Psoas muscle (tissue), 8 donors: ENCODE results near the gene TCOF1. TPM values are rescaled to one million over a fixed set of nuclear protein-coding genes. Genes with fewer than 3 reads are reported as not detected.

Source experiments
- ATAC-seq, 4 donors: fragments of 200-7000 bp; cut with Tn5 transposase; one replicate each; pipeline ENCODE4 v1.9.1; 2020; ENCODE audit warnings: moderate library complexity in 3 of 4, mild to moderate bottlenecking in 2 of 4
- DNase-seq, 2 donors: peaks; one replicate each; pipeline ENCODE4 v3.0.0-alpha.2; 2020
- H3K27ac ChIP-seq: fragments of 200-600 bp; one replicate; pipeline ENCODE4 v1.8.0; 2022
- H3K27me3 ChIP-seq, 3 donors: fragments of 200-600 bp in 1 of 3; one replicate each; pipeline versions ENCODE4 v1.6.1 to v1.8.0; 2013 to 2022; ENCODE audit warnings: low read length in 2 of 3, mild to moderate bottlenecking in 2 of 3, moderate library complexity in 1 of 3; ENCODE audit not compliant: insufficient read depth in 3 of 3
- H3K36me3 ChIP-seq, 2 donors: fragments of 200-600 bp in 1 of 2; one replicate each; pipeline versions ENCODE4 v1.6.1 to v1.8.0; 2013 to 2022; ENCODE audit warnings: low read depth in 1 of 2, mild to moderate bottlenecking in 1 of 2, moderate library complexity in 1 of 2; ENCODE audit not compliant: insufficient read depth in 1 of 2
- H3K4me1 ChIP-seq: fragments of 200-600 bp; one replicate; pipeline ENCODE4 v1.8.0; 2022
- H3K4me3 ChIP-seq: fragments of 200-600 bp; one replicate; pipeline ENCODE4 v1.8.0; 2022; ENCODE audit warnings: mild to moderate bottlenecking
- H3K9me3 ChIP-seq: fragments of 200-600 bp; one replicate; pipeline ENCODE4 v1.8.0; 2022
- WGBS, 3 donors: extraction: QIAGEN DNeasy Blood & Tissue Kit; methylation state at CpG; one replicate each; pipeline versions ENCODE4 v1.1.6 to v1.1.7; 2013; 5-methylcytosine and 5-hydroxymethylcytosine counted together
- intact Hi-C, 2 donors: fragments of 100-400 bp; cut with DNase I; formaldehyde crosslinking; loops; one replicate each; pipeline versions ENCODE4 v1.11.0 to v1.14.2; 2022
- polyA plus RNA-seq, 3 donors: library from polyadenylated mRNA; stranded (reverse); fragments of 200-250 nt; gene quantifications; one replicate each; pipeline ENCODE4 v1.2.3, GENCODE V29; 2013
- total RNA-seq, 4 donors: library from RNA; stranded (reverse); fragmentation: NEBNext Ultra II Directional in 2 of 4; extraction: Animal tissue kit (Norgen Biotek cat#: 25700) in 2 of 4; gene quantifications; one replicate each; pipeline versions ENCODE4 v1.2.1 to v1.2.4, GENCODE V29; 2021 to 2023
- TF ChIP-seq, protein P1 (sequence below): fragments of 200-600 bp; IDR thresholded peaks from one replicate; pipeline ENCODE4 v1.8.0; 2022; ENCODE audit warnings: antibody characterized with exemption
- donor health status: healthy with polysubstance abuse.
- donor health status: DM: no; HTN: no; CAD: no; lungs with moderate emphysema.
- donor health status: Bipolar disorder and iron deficiency.
- donor health status: healthy.
- donor health status: DM: yes; HTN: yes; CAD: no.
- donor health status: DM: no; HTN: no; CAD: no.
- donor health status: DM: no; HTN: no; CAD: no.
- donor health status: DM: yes; HTN: yes; CAD: no.

TCOF1 gene
- total and polyA plus RNA-seq, 7 donors: 18.3 to 26.7 (median 24.2) TPM

- TF ChIP-seq, protein P1, sequence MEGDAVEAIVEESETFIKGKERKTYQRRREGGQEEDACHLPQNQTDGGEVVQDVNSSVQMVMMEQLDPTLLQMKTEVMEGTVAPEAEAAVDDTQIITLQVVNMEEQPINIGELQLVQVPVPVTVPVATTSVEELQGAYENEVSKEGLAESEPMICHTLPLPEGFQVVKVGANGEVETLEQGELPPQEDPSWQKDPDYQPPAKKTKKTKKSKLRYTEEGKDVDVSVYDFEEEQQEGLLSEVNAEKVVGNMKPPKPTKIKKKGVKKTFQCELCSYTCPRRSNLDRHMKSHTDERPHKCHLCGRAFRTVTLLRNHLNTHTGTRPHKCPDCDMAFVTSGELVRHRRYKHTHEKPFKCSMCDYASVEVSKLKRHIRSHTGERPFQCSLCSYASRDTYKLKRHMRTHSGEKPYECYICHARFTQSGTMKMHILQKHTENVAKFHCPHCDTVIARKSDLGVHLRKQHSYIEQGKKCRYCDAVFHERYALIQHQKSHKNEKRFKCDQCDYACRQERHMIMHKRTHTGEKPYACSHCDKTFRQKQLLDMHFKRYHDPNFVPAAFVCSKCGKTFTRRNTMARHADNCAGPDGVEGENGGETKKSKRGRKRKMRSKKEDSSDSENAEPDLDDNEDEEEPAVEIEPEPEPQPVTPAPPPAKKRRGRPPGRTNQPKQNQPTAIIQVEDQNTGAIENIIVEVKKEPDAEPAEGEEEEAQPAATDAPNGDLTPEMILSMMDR: no peak
- Histone ChIP-seq H3K4me1 (peaks cover 9% of the 10 kb centered on the region), H3K27ac (no peak overlapping the region), H3K36me3 (no peaks in the 10 kb centered on the region), H3K9me3 (no peaks in the 10 kb centered on the region), H3K27me3 (no peaks in the 10 kb centered on the region), H3K4me3 (no peak overlapping the region)
- ATAC-seq: no peak
- DNase-seq: no peak
- intact Hi-C loops: no loop called here
- 91 to 100% (median 96%) methylated on average over 1 of the region's 1 CpG for WGBS, 3 donors
These were observed 15.5 kb upstream of the TCOF1 start for GRCh38 chr5:150341989-150342388.

GRCh38 chr5:150342583-150342982 is 14.9 kb upstream of the TCOF1 start:
- ATAC-seq (no peak), DNase-seq (no peak)
- H3K27ac ChIP-seq: no peak overlapping the region
- no peaks in the 10 kb centered on the region for H3K36me3 ChIP-seq
- TF ChIP-seq, protein P1: no peak
- 95 to 96% (median 95%) methylated on average over 5 of the region's 5 CpGs for WGBS, 3 donors
- no peaks in the 10 kb centered on the region for H3K9me3 ChIP-seq
- peaks cover 9% of the 10 kb centered on the region for H3K4me1 ChIP-seq
- H3K4me3 ChIP-seq: no peak overlapping the region
- intact Hi-C loops: no loop called here
- H3K27me3 ChIP-seq: no peaks in the 10 kb centered on the region

DNA sequence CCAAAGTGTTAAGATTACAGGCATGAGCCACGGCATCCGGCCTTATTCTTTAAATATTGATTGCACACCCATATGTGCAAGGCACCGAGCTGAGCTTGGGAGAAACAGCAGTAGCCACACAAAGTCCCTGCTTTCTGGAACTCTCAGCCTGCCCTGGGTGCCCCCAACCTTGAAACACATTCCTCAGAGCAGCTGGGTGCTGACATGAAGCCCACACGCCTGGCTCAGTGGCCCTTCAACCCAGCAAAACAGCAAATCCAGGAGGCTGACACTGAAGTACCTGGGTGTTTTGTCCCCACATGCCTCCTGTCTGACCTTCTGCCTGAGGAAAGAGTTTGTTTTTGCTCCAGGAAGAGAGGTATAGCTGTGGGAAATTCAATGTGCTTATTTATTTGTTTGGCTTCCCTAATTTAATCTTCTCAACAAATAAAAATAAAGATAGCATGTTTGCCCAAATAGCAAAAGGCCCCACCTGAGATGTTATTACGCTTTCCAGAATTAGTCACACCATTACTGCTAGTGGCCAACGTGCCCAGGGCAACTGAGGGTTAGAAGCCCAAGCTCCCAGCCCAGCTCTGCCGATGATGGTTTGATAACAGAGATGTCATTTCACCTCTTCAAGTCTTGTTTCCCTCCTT is 13.4 kb upstream of the TCOF1 start:
- no peak overlapping the region for H3K4me3 ChIP-seq
- TF ChIP-seq, protein P1: no peak
- H3K27me3 ChIP-seq: no peaks in the 10 kb centered on the region
- DNase-seq: no peak
- no peak for ATAC-seq
- WGBS, 3 donors: 75 to 87% (median 76%) methylated on average over 7 of the region's 7 CpGs
- H3K4me1 ChIP-seq: peaks cover 5% of the 10 kb centered on the region
- no peaks in the 10 kb centered on the region for H3K9me3 ChIP-seq
- H3K27ac ChIP-seq: no peak overlapping the region
- intact Hi-C loops: no loop called here
- H3K36me3 ChIP-seq: no peaks in the 10 kb centered on the region

DNA sequence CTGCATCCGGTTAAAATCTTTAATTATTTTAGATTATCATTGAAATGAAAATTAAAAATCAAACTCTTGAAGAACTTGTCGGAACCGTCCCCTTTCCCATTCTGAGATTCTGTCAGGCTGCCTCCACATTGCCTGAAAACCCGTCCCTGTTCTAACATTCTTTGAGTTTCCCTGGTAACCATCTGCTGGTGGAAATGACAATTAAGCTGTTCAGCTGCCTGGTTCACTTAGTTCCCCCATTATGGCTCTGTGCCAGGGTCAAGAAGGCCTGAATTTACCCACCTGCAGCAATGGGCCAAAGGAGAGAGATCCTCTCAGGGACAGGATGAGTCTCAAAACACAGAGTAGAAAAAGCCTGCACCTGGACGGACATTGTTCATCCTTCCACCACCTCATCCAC is 11.8 kb upstream of the TCOF1 start:
- no peak overlapping the region for H3K27ac ChIP-seq
- no peak for ATAC-seq
- TF ChIP-seq, protein P1: no peak
- peaks cover 3% of the 10 kb centered on the region for H3K4me1 ChIP-seq
- no peak overlapping the region for H3K4me3 ChIP-seq
- H3K36me3 ChIP-seq: no peaks in the 10 kb centered on the region
- no peak for DNase-seq
- H3K27me3 ChIP-seq: no peaks in the 10 kb centered on the region
- 67 to 76% (median 74%) methylated on average over 5 of the region's 5 CpGs for WGBS, 3 donors
- intact Hi-C loops: no loop called here
- H3K9me3 ChIP-seq: no peaks in the 10 kb centered on the region

DNA sequence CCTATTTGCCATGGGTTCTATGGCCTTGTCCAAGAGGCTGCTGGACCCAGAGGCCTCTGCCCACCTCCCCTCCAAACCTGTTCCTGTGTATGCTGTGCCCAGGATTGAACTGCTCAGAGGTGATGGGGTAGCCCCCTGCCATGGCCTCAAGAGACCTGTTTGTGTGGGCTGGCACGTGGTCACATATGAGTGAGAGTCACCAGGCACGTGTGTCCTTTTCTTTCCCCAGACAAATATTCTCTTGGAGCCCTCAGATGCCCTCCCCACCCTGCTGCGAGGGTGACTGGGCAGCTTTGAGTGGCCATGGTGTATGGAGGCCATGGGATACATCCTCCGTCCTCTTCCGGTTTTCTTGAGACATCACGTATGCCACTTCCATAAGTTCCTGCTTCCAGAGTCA is 10.9 kb upstream of the TCOF1 start:
- no peak overlapping the region for H3K4me3 ChIP-seq
- no peak for DNase-seq
- no peaks in the 10 kb centered on the region for H3K9me3 ChIP-seq
- intact Hi-C loops: no loop called here
- WGBS, 3 donors: 85 to 94% (median 91%) methylated on average over 6 of the region's 6 CpGs
- no peak for ATAC-seq
- TF ChIP-seq, protein P1: no peak
- no peaks in the 10 kb centered on the region for H3K27me3 ChIP-seq
- H3K36me3 ChIP-seq: no peaks in the 10 kb centered on the region
- peaks cover 7% of the 10 kb centered on the region for H3K4me1 ChIP-seq
- H3K27ac ChIP-seq: no peak overlapping the region
